Right ventricle myocardium superior (tissue), 1 donor: ENCODE results near the gene CTSW. TPM values are rescaled to one million over a fixed set of nuclear protein-coding genes. Genes with fewer than 3 reads are reported as not detected.

Source experiments
- total RNA-seq: library from RNA; stranded (reverse); fragmentation: NEBNext Ultra II Directional; extraction: Animal tissue kit (Norgen Biotek cat#: 25700); gene quantifications from one replicate; pipeline ENCODE4 v1.2.1, GENCODE V29; 2021
- donor health status: DM: no; HTN: yes; CAD: no; lungs with severe emphysema.

The CTSW gene
- total RNA-seq, 1 donor from 2014 or later = 0.73 TPM

Other genes starting within 250 kb of the CTSW start
- gene SIPA1, start 241.7 kb upstream of the CTSW start, total RNA-seq = 22.5 TPM
- 31.0 TPM for gene RELA, start 216.9 kb upstream of the CTSW start, total RNA-seq
- gene KAT5, start 167.6 kb upstream of the CTSW start, total RNA-seq = 40.8 TPM
- 49.5 TPM for gene RNASEH2C, start 159.0 kb upstream of the CTSW start, total RNA-seq
- 6.5 TPM for gene AP5B1, start 98.9 kb upstream of the CTSW start, total RNA-seq
- gene OVOL1, start 92.8 kb upstream of the CTSW start, total RNA-seq = not detected
- not detected for gene SNX32, start 45.9 kb upstream of the CTSW start, total RNA-seq
- gene CFL1, start 21.7 kb upstream of the CTSW start, total RNA-seq = 288 TPM
- 30.7 TPM for gene MUS81, start 19.4 kb upstream of the CTSW start, total RNA-seq
- gene EFEMP2, start 7.0 kb upstream of the CTSW start, total RNA-seq = 80.0 TPM
- 37.7 TPM for gene FIBP, start 8.6 kb downstream of the CTSW start, total RNA-seq
- gene CCDC85B, start 10.8 kb downstream of the CTSW start, total RNA-seq = 27.9 TPM
- gene FOSL1, start 20.6 kb downstream of the CTSW start, total RNA-seq = 0.70 TPM
- gene C11orf68, start 39.2 kb downstream of the CTSW start, total RNA-seq = 36.1 TPM
- gene DRAP1, start 39.6 kb downstream of the CTSW start, total RNA-seq = 81.9 TPM
- gene TSGA10IP, start 65.6 kb downstream of the CTSW start, total RNA-seq = not detected
- 24.5 TPM for gene SART1, start 81.9 kb downstream of the CTSW start, total RNA-seq
- 20.1 TPM for gene EIF1AD, start 122.3 kb downstream of the CTSW start, total RNA-seq
- gene BANF1, start 122.7 kb downstream of the CTSW start, total RNA-seq = 256 TPM
- gene CST6, start 132.2 kb downstream of the CTSW start, total RNA-seq = not detected
- gene CATSPER1, start 146.6 kb downstream of the CTSW start, total RNA-seq = not detected
- gene GAL3ST3, start 169.3 kb downstream of the CTSW start, total RNA-seq = 0.73 TPM
- gene SF3B2, start 172.5 kb downstream of the CTSW start, total RNA-seq = 61.2 TPM
- 46.5 TPM for gene PACS1, start 190.4 kb downstream of the CTSW start, total RNA-seq